ENCODE data around the gene POLD1. TPM values are rescaled to one million over a fixed set of nuclear protein-coding genes. Genes with fewer than 3 reads are reported as not detected.

The POLD1 gene
- total RNA-seq, 6 experiments from 2014 or later = 21.7 to 37.8 (median 33.7) TPM

DNA sequence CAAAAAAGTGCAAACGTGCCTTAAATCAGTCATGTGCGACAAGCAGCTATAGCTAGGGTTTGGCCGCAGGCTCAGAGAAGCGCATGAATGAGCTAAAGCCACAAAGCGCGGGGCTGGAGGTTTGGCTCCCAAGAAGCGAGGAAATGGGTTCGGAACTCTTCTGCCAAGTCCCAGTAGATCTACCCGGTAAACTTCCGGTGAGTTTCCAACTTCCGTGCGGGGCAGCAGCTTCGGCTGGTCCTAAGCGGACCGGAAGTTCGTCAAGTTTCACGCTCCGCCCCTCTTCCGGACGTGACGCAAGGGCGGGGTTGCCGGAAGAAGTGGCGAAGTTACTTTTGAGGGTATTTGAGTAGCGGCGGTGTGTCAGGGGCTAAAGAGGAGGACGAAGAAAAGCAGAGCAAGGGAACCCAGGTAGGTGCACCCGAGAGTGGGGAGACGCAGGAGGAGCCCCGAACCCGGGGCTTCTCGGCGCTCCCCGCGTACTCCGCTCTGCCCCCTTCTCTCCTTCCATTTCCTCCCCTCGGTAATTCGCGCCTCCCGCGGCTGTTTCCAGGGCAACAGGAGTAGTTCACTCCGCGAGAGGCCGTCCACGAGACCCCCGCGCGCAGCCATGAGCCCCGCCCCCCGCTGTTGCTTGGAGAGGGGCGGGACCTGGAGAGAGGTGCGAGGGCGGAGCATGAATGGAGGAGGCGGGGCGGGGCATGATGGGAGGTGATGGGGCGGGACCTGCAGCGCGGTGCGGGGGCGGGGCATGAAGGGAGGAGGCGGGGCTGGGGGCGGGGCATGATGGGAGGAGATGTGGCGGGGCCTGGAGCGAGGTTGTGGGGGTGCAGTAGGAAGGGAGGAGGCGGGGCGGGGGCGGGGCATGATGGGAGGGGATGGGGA lies 7.7 kb upstream of the POLD1 start, which contains the start of gene NR1H2:
Gene NR1H2 (plus strand): TSS at position 292 of the 885 bp plus-strand sequence. CDS start 1,149 bp downstream, outside the sequence.
- Mint-ChIP-seq H3K27me3 (ENCODE audit: insufficient read depth) (peaks cover 3% of the 10 kb centered on the region), H3K9me3 (no peaks in the 10 kb centered on the region), H3K36me3 (ENCODE audit: low read depth) (peaks cover 20% of the 10 kb centered on the region), H3K4me3 (peak within 1 kb of the TSS; percentile 99), H3K27ac (peak within 1 kb of the TSS; percentile 100), H3K4me1 (ENCODE audit: low read depth) (no peaks in the 10 kb centered on the region; the same call in 1 of the 2 replicates)
- TF ChIP-seq, protein P1, sequence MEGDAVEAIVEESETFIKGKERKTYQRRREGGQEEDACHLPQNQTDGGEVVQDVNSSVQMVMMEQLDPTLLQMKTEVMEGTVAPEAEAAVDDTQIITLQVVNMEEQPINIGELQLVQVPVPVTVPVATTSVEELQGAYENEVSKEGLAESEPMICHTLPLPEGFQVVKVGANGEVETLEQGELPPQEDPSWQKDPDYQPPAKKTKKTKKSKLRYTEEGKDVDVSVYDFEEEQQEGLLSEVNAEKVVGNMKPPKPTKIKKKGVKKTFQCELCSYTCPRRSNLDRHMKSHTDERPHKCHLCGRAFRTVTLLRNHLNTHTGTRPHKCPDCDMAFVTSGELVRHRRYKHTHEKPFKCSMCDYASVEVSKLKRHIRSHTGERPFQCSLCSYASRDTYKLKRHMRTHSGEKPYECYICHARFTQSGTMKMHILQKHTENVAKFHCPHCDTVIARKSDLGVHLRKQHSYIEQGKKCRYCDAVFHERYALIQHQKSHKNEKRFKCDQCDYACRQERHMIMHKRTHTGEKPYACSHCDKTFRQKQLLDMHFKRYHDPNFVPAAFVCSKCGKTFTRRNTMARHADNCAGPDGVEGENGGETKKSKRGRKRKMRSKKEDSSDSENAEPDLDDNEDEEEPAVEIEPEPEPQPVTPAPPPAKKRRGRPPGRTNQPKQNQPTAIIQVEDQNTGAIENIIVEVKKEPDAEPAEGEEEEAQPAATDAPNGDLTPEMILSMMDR (IDR thresholded peaks at IDR 0.05) = no peak
- DNase-seq = peak; percentile 96

DNA sequence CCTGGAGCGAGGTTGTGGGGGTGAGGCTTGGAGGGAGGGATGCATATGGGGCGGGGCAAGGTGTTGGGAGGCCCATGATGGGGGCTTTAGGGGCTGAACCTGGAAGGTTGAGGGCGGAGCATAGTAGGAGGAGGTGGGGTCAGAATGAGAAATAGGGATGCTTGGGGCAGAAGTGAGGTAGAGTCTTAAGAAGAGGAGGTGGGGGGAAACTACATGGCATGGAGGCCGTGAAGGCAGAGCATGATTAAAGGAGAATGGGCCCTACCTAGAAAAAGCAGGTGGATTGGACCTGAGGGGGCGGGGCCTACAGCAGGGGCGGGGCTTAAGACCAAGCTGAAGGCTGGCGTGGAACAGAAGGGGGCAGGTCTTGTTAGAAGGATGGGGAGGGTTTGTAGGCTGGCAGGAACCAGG lies 7.1 kb upstream of the POLD1 start:
- no peak overlapping the region for H3K27ac Mint-ChIP-seq
- peaks cover 3% of the 10 kb centered on the region for H3K27me3 Mint-ChIP-seq (ENCODE audit: insufficient read depth)
- peaks cover 20% of the 10 kb centered on the region for H3K36me3 Mint-ChIP-seq (ENCODE audit: low read depth)
- no peak for DNase-seq
- H3K4me1 Mint-ChIP-seq (ENCODE audit: low read depth) = no peaks in the 10 kb centered on the region; the same call in 1 of the 2 replicates
- H3K4me3 Mint-ChIP-seq = peak overlapping the region; percentile 99
- TF ChIP-seq, protein P1 (IDR thresholded peaks at IDR 0.05) = no peak
- no peaks in the 10 kb centered on the region for H3K9me3 Mint-ChIP-seq

DNA sequence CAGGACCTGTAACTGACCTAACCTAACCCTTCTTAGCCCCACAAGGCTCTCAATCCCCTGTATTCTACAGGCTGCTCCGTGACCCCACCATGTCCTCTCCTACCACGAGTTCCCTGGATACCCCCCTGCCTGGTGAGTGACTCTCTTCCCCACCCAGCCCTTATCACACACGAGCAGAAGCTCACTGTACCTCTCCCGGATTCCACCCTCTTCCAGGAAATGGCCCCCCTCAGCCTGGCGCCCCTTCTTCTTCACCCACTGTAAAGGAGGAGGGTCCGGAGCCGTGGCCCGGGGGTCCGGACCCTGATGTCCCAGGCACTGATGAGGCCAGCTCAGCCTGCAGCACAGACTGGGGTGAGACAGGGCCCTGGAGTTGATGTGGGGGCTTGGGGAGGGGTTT lies 6.6 kb upstream of the POLD1 start:
- Mint-ChIP-seq H3K27me3 (ENCODE audit: insufficient read depth) (peaks cover 3% of the 10 kb centered on the region), H3K27ac (no peak overlapping the region), H3K9me3 (no peaks in the 10 kb centered on the region), H3K4me3 (no peak overlapping the region), H3K36me3 (ENCODE audit: low read depth) (peaks cover 20% of the 10 kb centered on the region), H3K4me1 (ENCODE audit: low read depth) (no peaks in the 10 kb centered on the region; the same call in 1 of the 2 replicates)
- no peak for DNase-seq
- TF ChIP-seq, protein P1 (IDR thresholded peaks at IDR 0.05) = no peak

DNA sequence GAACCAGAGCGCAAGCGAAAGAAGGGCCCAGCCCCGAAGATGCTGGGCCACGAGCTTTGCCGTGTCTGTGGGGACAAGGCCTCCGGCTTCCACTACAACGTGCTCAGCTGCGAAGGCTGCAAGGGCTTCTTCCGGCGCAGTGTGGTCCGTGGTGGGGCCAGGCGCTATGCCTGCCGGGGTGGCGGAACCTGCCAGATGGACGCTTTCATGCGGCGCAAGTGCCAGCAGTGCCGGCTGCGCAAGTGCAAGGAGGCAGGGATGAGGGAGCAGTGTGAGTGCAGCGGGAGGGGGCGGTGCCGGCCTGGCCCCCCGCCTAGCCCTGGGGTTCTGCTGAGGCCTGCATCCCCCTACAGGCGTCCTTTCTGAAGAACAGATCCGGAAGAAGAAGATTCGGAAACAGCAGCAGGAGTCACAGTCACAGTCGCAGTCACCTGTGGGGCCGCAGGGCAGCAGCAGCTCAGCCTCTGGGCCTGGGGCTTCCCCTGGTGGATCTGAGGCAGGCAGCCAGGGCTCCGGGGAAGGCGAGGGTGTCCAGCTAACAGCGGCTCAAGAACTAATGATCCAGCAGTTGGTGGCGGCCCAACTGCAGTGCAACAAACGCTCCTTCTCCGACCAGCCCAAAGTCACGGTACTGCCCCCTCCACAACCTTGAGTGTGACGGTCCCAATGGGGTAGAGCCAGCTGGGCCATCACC lies 5.8 kb upstream of the POLD1 start:
- TF ChIP-seq, protein P1 (IDR thresholded peaks at IDR 0.05) = no peak
- Mint-ChIP-seq H3K27ac (no peak overlapping the region), H3K27me3 (ENCODE audit: insufficient read depth) (peaks cover 3% of the 10 kb centered on the region), H3K9me3 (no peaks in the 10 kb centered on the region), H3K36me3 (ENCODE audit: low read depth) (peaks cover 20% of the 10 kb centered on the region), H3K4me1 (ENCODE audit: low read depth) (peaks cover 3% of the 10 kb centered on the region), H3K4me3 (no peak overlapping the region)
- no peak for DNase-seq

DNA sequence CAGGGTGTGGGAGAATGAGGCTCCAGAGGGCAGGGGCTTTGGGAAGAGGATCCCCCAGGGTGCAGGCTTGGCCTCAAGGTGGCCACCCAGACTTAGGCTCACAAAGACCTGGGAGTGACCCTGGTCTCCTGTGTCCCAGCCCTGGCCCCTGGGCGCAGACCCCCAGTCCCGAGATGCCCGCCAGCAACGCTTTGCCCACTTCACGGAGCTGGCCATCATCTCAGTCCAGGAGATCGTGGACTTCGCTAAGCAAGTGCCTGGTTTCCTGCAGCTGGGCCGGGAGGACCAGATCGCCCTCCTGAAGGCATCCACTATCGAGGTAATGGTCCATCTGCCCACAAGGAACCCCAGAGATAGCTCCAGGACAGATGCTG lies 5.3 kb upstream of the POLD1 start:
- no peak overlapping the region for H3K4me3 Mint-ChIP-seq
- peaks cover 4% of the 10 kb centered on the region for H3K27me3 Mint-ChIP-seq (ENCODE audit: insufficient read depth)
- H3K4me1 Mint-ChIP-seq (ENCODE audit: low read depth) = peaks cover 9% of the 10 kb centered on the region
- no peak overlapping the region for H3K27ac Mint-ChIP-seq
- no peak for DNase-seq
- TF ChIP-seq, protein P1 (IDR thresholded peaks at IDR 0.05) = no peak
- H3K36me3 Mint-ChIP-seq (ENCODE audit: low read depth) = peaks cover 20% of the 10 kb centered on the region
- H3K9me3 Mint-ChIP-seq = no peaks in the 10 kb centered on the region
